ENCODE results near the gene GMPR2. TPM values are rescaled to one million over a fixed set of nuclear protein-coding genes. Genes with fewer than 3 reads are reported as not detected.

GMPR2 gene
- total and polyA plus RNA-seq, 2 of the 13 experiments (the other 11 are each of a cell fraction or from before 2014, with no cell fraction given) = 210 to 273 TPM

GRCh38 chr14:24232645-24233537 is at the start of gene GMPR2 (continued):
- TF ChIP-seq PRDM10 (CRISPR knock-in tag; IDR thresholded peaks at IDR 0.05; ENCODE audit: low read depth) (no peak; the same call in 1 of the 2 replicates), NR1H2 (CRISPR knock-in tag; IDR thresholded peaks at IDR 0.05; ENCODE audit: borderline replicate concordance, low read depth) (0 out of 2 replicates have a peak, but pooled peaks have one; percentile 50), ZNF607 (CRISPR knock-in tag; IDR thresholded peaks at IDR 0.05; ENCODE audit: borderline replicate concordance) (peak; percentile 52; the same call in 1 of the 2 replicates), ZNF629 (CRISPR knock-in tag; conservative IDR thresholded peaks at IDR 0.05) (peak; percentile 48), XBP1 (CRISPR knock-in tag; IDR thresholded peaks at IDR 0.05) (peak; percentile 92; the same call in 1 of the 2 replicates), PBX2 (CRISPR knock-in tag; IDR thresholded peaks at IDR 0.05) (no peak), ZUFSP (CRISPR knock-in tag; IDR thresholded peaks at IDR 0.05; ENCODE audit: borderline replicate concordance) (no peak), KLF6 (CRISPR knock-in tag; IDR thresholded peaks at IDR 0.05) (peak; percentile 67; the same call in 1 of the 2 replicates), ELF3 (CRISPR knock-in tag; IDR thresholded peaks at IDR 0.05) (peak; percentile 71), NFE2L2 (IDR thresholded peaks at IDR 0.05; ENCODE audit: low read length) (no peak), ZNF530 (CRISPR knock-in tag; IDR thresholded peaks at IDR 0.05; ENCODE audit: low read depth) (peak; percentile 7; the same call in 1 of the 2 replicates), ZNF260 (CRISPR knock-in tag; IDR thresholded peaks at IDR 0.05; ENCODE audit: borderline replicate concordance, low read depth) (no peak), ZNF276 (CRISPR knock-in tag; IDR thresholded peaks at IDR 0.05; ENCODE audit: low read depth) (peak; percentile 50; the same call in 1 of the 2 replicates), HMGXB3 (CRISPR knock-in tag; IDR thresholded peaks at IDR 0.05; ENCODE audit: borderline replicate concordance) (peak; percentile 68; the same call in 1 of the 2 replicates)
